Left renal pelvis (tissue), 4 donors: ENCODE measurements around the gene TIGD6. TPM values are rescaled to one million over a fixed set of nuclear protein-coding genes. Genes with fewer than 3 reads are reported as not detected.
"Not testable (repeated sequence)": the region's sequence is repeated elsewhere in the genome, so short reads cannot be mapped to it uniquely, and the experiment has no call there.

ENCODE experiments used
- DNase-seq, 4 donors: peaks; one replicate each; pipeline ENCODE4 v3.0.0-alpha.2; 2013; ENCODE audit warnings: low read depth in 4 of 4, low spot score in 3 of 4
- polyA plus RNA-seq, 4 donors: library from polyadenylated mRNA; unstranded; fragments of 120-200 nt; gene quantifications; one replicate each; pipeline ENCODE4 v1.2.1, GENCODE V29; 2013; ENCODE audit not compliant: insufficient read length in 4 of 4

TIGD6 gene
- polyA plus RNA-seq, 4 donors, result 3.6 to 8.2 (median 5.7) TPM

DNA sequence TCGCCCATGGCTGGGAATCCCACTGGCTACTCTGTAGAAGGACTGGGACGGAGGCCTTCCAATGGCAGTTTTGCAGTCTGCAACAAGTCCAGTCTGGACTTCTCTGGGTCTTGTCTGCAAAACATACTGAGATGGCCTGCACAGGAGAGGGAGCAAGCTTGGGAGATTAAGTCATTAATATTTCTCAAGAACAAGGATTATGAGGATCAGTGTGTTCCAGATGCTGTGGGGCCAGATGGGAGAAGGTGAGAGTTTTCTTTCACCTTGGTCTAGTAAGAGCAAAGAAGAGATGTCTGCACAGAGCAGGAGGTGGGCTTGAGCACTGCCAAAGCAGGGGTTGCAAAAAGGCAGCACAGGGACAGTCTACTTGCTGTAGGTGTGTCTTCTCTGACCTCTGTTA, 55.8 kb downstream of the TIGD6 start, which contains the start of gene PDE6A:
PDE6A (minus strand) TSS at position 128 of the 400 bp plus-strand sequence; CDS start at position 8, 120 bp downstream.
- no peak for DNase-seq

GRCh38 chr5:149943177-149943949, 57.1 kb downstream of the TIGD6 start:
- not testable (repeated sequence) for DNase-seq

Other genes with a start within 250 kb of the TIGD6 start
- gene PDE6A, start 55.9 kb downstream of the TIGD6 start, polyA plus RNA-seq, result under 1 TPM; 0.09 to 0.21 (median 0.10) TPM
- gene SLC26A2, start 39.9 kb downstream of the TIGD6 start, polyA plus RNA-seq, result 10 to 100 TPM; 16.0 to 22.9 (median 20.4) TPM
- gene HMGXB3, start 85 bp upstream of the TIGD6 start, polyA plus RNA-seq, result 10 to 100 TPM; 25.3 to 37.9 (median 31.1) TPM
- gene CSF1R, start 85.9 kb upstream of the TIGD6 start, polyA plus RNA-seq, result 10 to 100 TPM; 15.4 to 36.1 (median 17.1) TPM
- gene PDGFRB, start 155.2 kb upstream of the TIGD6 start, polyA plus RNA-seq, result 100 to 1,000 TPM; 133 to 196 (median 138) TPM
- gene CDX1, start 166.1 kb upstream of the TIGD6 start, polyA plus RNA-seq, result under 1 TPM; 0.10 to 0.73 (median 0.53) TPM
- under 1 TPM in 3 of 4 donors, not detected in 1; 0.06 to 0.13 (median 0.11) TPM for gene SLC6A7, start 189.4 kb upstream of the TIGD6 start, polyA plus RNA-seq